DOHH2 (cell line): Measurements from ENCODE around the gene ZBTB5.
"Not testable (repeated sequence)": the region's sequence is repeated elsewhere in the genome, so short reads cannot be mapped to it uniquely, and the experiment has no call there.

Experiments used
- H3F3A ChIP-seq: fragments of 200-600 bp; sonication (generic), shearing (Covaris generic); 2 replicates; pipeline ENCODE4 v1.6.0; 2016; ENCODE audit warnings: antibody characterized with exemption, mild to moderate bottlenecking; ENCODE audit not compliant: control insufficient read depth, insufficient read depth
- H3K27ac ChIP-seq: fragments of 200-600 bp; sonication (generic); 2 replicates; pipeline ENCODE4 v1.5.1; 2014; ENCODE audit warnings: low read depth, mild to moderate bottlenecking, low read length, moderate library complexity
- H3K27me3 ChIP-seq: fragments of 200-600 bp; sonication (generic); 2 replicates; pipeline ENCODE4 v1.6.1; 2014; ENCODE audit warnings: mild to moderate bottlenecking, low read length, mixed read lengths; ENCODE audit not compliant: control insufficient read depth
- H3K36me3 ChIP-seq: fragments of 200-600 bp; sonication (generic); 2 replicates; pipeline ENCODE4 v1.6.1; 2014; ENCODE audit warnings: mild to moderate bottlenecking, low read length, moderate library complexity, mixed read lengths; ENCODE audit not compliant: control insufficient read depth
- H3K4me1 ChIP-seq: fragments of 200-600 bp; sonication (generic); 2 replicates; pipeline ENCODE4 v1.6.1; 2014; ENCODE audit warnings: mild to moderate bottlenecking, low read length, mixed read lengths; ENCODE audit not compliant: control insufficient read depth
- H3K4me2 ChIP-seq: fragments of 200-600 bp; sonication (generic); 2 replicates; pipeline ENCODE4 v1.6.0; 2014; ENCODE audit warnings: mild to moderate bottlenecking, low read length, moderate library complexity
- H3K4me3 ChIP-seq: fragments of 200-600 bp; sonication (generic); 2 replicates; pipeline ENCODE4 v1.5.1; 2014; ENCODE audit warnings: mild to moderate bottlenecking, low read length, mixed read lengths
- H3K79me2 ChIP-seq: fragments of 200-600 bp; sonication (generic); 2 replicates; pipeline ENCODE4 v1.6.1; 2014; ENCODE audit warnings: mild to moderate bottlenecking, low read length, mixed read lengths; ENCODE audit not compliant: control insufficient read depth
- H3K9me2 ChIP-seq: fragments of 200-600 bp; sonication (generic); replicated peaks from 2 replicates; pipeline ENCODE4 v1.6.1; 2014; ENCODE audit warnings: mild to moderate bottlenecking, low read length, mixed read lengths; ENCODE audit not compliant: control insufficient read depth
- H3K9me3 ChIP-seq: fragments of 200-600 bp; sonication (generic); 2 replicates; pipeline ENCODE4 v1.6.1; 2014; ENCODE audit warnings: antibody characterized with exemption, low read length, mixed read lengths; ENCODE audit not compliant: control insufficient read depth, insufficient read depth
- H4K20me1 ChIP-seq: fragments of 200-600 bp; sonication (generic); 2 replicates; pipeline ENCODE4 v1.6.0; 2014; ENCODE audit warnings: low read depth, mild to moderate bottlenecking, antibody characterized with exemption, low read length, moderate library complexity; ENCODE audit not compliant: control insufficient read depth, insufficient read depth
- CTCF ChIP-seq: fragments of 200-600 bp; sonication (generic); IDR thresholded peaks from one replicate; pipeline ENCODE4 v1.5.1; 2014; ENCODE audit warnings: antibody characterized with exemption, mild to moderate bottlenecking, low read depth, low read length; ENCODE audit not compliant: poor library complexity, severe bottlenecking
- EZH2phosphoT487 ChIP-seq: fragments of 200-600 bp; sonication (generic); IDR thresholded peaks from 2 replicates; pipeline ENCODE4 v1.6.1; 2017; ENCODE audit warnings: borderline replicate concordance, mild to moderate bottlenecking, antibody characterized with exemption, low read length, moderate library complexity, mixed read lengths

The ZBTB5 gene

GRCh38 chr9:37486256-37486615 is 21.0 kb upstream of the ZBTB5 start:
- no peaks in the 10 kb centered on the region for H3K9me2 ChIP-seq
- no peaks in the 10 kb centered on the region for H3F3A ChIP-seq
- peaks cover 34% of the 10 kb centered on the region for H3K79me2 ChIP-seq
- peaks cover 51% of the 10 kb centered on the region for H3K36me3 ChIP-seq
- H3K27me3 ChIP-seq, result no peaks in the 10 kb centered on the region; the same call in 1 of the 2 replicates
- H3K4me2 ChIP-seq, result peak overlapping the region; percentile 94
- no peaks in the 10 kb centered on the region for H4K20me1 ChIP-seq
- no peaks in the 10 kb centered on the region for H3K9me3 ChIP-seq
- peaks cover 35% of the 10 kb centered on the region for H3K4me1 ChIP-seq
- H3K4me3 ChIP-seq, result peak overlapping the region; percentile 92
- peak overlapping the region; percentile 45 for H3K27ac ChIP-seq
- TF ChIP-seq CTCF, result no peak
- no peak for TF ChIP-seq EZH2phosphoT487

- peak within 1 kb of the TSS; percentile 92 for H3K4me3 ChIP-seq
- H3K4me1 ChIP-seq, result peaks cover 35% of the 10 kb centered on the region
- TF ChIP-seq EZH2phosphoT487 (no peak), CTCF (no peak)
- peak within 1 kb of the TSS; percentile 45 for H3K27ac ChIP-seq
- no peaks in the 10 kb centered on the region; the same call in 1 of the 2 replicates for H3K27me3 ChIP-seq
- no peaks in the 10 kb centered on the region for H3K9me3 ChIP-seq
- no peaks in the 10 kb centered on the region for H3F3A ChIP-seq
- no peaks in the 10 kb centered on the region for H3K9me2 ChIP-seq
- no peaks in the 10 kb centered on the region for H4K20me1 ChIP-seq
- peaks cover 44% of the 10 kb centered on the region for H3K36me3 ChIP-seq
- peak within 1 kb of the TSS; percentile 94 for H3K4me2 ChIP-seq
- peaks cover 34% of the 10 kb centered on the region for H3K79me2 ChIP-seq
Measured at GRCh38 chr9:37485389-37486255, 20.4 kb upstream of the ZBTB5 start, which contains the start of gene POLR1E. Gene POLR1E, plus strand, starts transcription at chr9:37485948. Its CDS starts 100 bp downstream, at chr9:37486048.

- TF ChIP-seq EZH2phosphoT487, result no peak
- TF ChIP-seq CTCF, result peak; percentile 19
- no peaks in the 10 kb centered on the region for H3K9me2 ChIP-seq
- no peaks in the 10 kb centered on the region for H3F3A ChIP-seq
Measured at GRCh38 chr9:37480759-37481158, 15.5 kb upstream of the ZBTB5 start.

GRCh38 chr9:37477987-37478619 is 12.9 kb upstream of the ZBTB5 start:
- not testable (repeated sequence) for H3K9me2 ChIP-seq, H3K36me3 ChIP-seq, H3K79me2 ChIP-seq, H3F3A ChIP-seq, H3K27ac ChIP-seq, H4K20me1 ChIP-seq, H3K4me3 ChIP-seq, H3K27me3 ChIP-seq
- Histone ChIP-seq H3K4me2 (peak overlapping the region; percentile 5; the same call in 1 of the 2 replicates), H3K4me1 (peaks cover 12% of the 10 kb centered on the region), H3K9me3 (peaks cover 10% of the 10 kb centered on the region; the same call in 1 of the 2 replicates)

More at GRCh38 chr9:37480759-37481158, 15.5 kb upstream of the ZBTB5 start:
- Histone ChIP-seq H3K4me2 (no peak overlapping the region), H3K27ac (no peak overlapping the region), H4K20me1 (no peaks in the 10 kb centered on the region), H3K36me3 (no peaks in the 10 kb centered on the region), H3K4me3 (no peak overlapping the region), H3K79me2 (no peaks in the 10 kb centered on the region), H3K9me3 (no peaks in the 10 kb centered on the region), H3K27me3 (no peaks in the 10 kb centered on the region; the same call in 1 of the 2 replicates), H3K4me1 (peaks cover 20% of the 10 kb centered on the region)

GRCh38 chr9:37477443-37477842 is 12.2 kb upstream of the ZBTB5 start:
- not testable (repeated sequence) for H3K79me2 ChIP-seq, H3K27ac ChIP-seq, H3K9me2 ChIP-seq, H3K4me2 ChIP-seq, H4K20me1 ChIP-seq, H3K4me3 ChIP-seq, H3F3A ChIP-seq, H3K27me3 ChIP-seq, H3K36me3 ChIP-seq
- H3K9me3 ChIP-seq, result peaks cover 10% of the 10 kb centered on the region; the same call in 1 of the 2 replicates
- H3K4me1 ChIP-seq, result peaks cover 13% of the 10 kb centered on the region
